Activated T-cell treated with anti-CD3 and anti-CD28 coated beads, Interleukin-2, amount 50 U/mL, for 4 hours (primary cell): ENCODE data around the gene SMYD5. TPM values are rescaled to one million over a fixed set of nuclear protein-coding genes. Genes with fewer than 3 reads are reported as not detected.
A peak's percentile ranks its signal among the peaks of the same experiment; 100 is the strongest.

ENCODE experiments used
- ATAC-seq, 2 donors: fragments of 200-7000 bp; cut with Tn5 transposase; one replicate each; pipeline ENCODE4 v1.10.0; 2021
- DNase-seq: peaks from one replicate; pipeline ENCODE4 v3.0.0-alpha.2; 2020
- H3K27me3 Mint-ChIP-seq: one replicate; pipeline ENCODE4 v1.8.0; 2021; ENCODE audit warnings: low read depth, mixed read lengths
- H3K36me3 Mint-ChIP-seq: one replicate; pipeline ENCODE4 v1.8.0; 2022; ENCODE audit warnings: mixed read lengths; ENCODE audit not compliant: insufficient read depth
- H3K4me1 Mint-ChIP-seq: one replicate; pipeline ENCODE4 v1.8.0; 2021; ENCODE audit warnings: low read depth, mixed read lengths
- H3K4me3 Mint-ChIP-seq: one replicate; pipeline ENCODE4 v1.8.0; 2021; ENCODE audit warnings: mild to moderate bottlenecking, moderate library complexity, mixed read lengths
- H3K9me3 Mint-ChIP-seq: one replicate; pipeline ENCODE4 v1.8.0; 2021; ENCODE audit warnings: mixed read lengths
- total RNA-seq, 3 donors: library from RNA; stranded (reverse); gene quantifications; one replicate each; pipeline ENCODE4 v1.2.1, GENCODE V29; 2021

The SMYD5 gene
- total RNA-seq, 3 donors from 2014 or later: 70.8 to 78.4 (median 74.4) TPM

GRCh38 chr2:73239776-73240175 is 25.7 kb downstream of the SMYD5 start:
- ATAC-seq: no peak
- H3K36me3 Mint-ChIP-seq: peaks cover 36% of the 10 kb centered on the region
- DNase-seq: no peak
- H3K27me3 Mint-ChIP-seq: no peaks in the 10 kb centered on the region
- no peaks in the 10 kb centered on the region for H3K9me3 Mint-ChIP-seq
- no peak overlapping the region for H3K4me3 Mint-ChIP-seq
- peaks cover 39% of the 10 kb centered on the region for H3K4me1 Mint-ChIP-seq

DNA sequence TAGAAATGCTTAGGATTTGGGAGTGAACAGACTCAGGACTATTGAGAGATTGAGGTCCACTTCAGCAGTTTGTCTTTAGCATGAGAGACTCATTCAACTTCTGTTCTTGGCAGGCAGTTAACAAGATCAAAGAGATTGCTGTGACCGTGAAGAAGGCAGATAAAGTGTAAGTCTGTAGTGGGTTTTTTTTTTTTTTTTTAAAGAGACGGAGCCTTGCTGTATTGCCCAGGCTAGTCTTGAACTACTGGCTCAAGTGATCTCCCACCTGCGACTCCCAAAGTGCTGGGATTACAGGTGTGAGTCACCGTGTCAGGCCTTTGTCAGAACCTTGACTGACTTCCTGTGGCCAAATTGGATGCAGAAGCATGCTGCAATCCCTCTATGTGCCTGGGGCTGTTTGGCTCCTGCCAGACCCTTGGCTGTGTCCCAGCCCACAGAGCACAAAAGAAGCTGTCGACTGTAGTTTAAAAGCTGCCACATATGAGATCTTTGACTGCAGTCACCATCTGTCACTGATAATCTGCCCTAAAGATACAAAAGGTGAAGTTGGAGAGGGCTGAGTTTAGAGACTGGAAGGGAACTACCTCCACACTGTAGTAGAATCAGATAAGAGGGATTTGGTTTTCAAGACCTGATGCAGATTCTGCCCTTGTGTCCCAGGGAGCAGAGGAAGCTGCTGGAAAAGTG is 30.0 kb downstream of the SMYD5 start:
- H3K4me3 Mint-ChIP-seq: no peak overlapping the region
- peaks cover 9% of the 10 kb centered on the region for H3K4me1 Mint-ChIP-seq
- DNase-seq (no peak), ATAC-seq (no peak)
- peaks cover 43% of the 10 kb centered on the region for H3K36me3 Mint-ChIP-seq
- H3K27me3 Mint-ChIP-seq: no peaks in the 10 kb centered on the region
- H3K9me3 Mint-ChIP-seq: no peaks in the 10 kb centered on the region

DNA sequence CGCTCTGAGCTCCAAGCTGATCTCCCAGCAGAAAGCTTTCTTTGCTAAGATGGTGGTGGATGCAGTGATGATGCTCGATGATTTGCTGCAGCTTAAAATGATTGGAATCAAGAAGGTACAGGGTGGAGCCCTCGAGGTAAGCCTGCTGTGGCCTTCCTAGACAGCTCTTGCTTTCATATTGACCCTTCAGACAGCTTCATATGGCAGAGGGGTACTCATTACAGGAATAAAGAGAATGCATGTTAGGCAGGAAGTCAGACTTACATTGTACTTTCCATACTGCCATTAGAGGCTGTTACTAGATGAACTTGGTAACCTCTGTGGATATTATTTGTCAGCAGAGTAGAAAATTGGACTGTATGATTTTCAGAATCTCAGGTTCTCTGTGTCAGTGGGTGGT is 30.5 kb downstream of the SMYD5 start:
- peaks cover 6% of the 10 kb centered on the region for H3K4me1 Mint-ChIP-seq
- peaks cover 45% of the 10 kb centered on the region for H3K36me3 Mint-ChIP-seq
- no peaks in the 10 kb centered on the region for H3K9me3 Mint-ChIP-seq
- DNase-seq (no peak), ATAC-seq (no peak)
- H3K27me3 Mint-ChIP-seq: no peaks in the 10 kb centered on the region
- no peak overlapping the region for H3K4me3 Mint-ChIP-seq

DNA sequence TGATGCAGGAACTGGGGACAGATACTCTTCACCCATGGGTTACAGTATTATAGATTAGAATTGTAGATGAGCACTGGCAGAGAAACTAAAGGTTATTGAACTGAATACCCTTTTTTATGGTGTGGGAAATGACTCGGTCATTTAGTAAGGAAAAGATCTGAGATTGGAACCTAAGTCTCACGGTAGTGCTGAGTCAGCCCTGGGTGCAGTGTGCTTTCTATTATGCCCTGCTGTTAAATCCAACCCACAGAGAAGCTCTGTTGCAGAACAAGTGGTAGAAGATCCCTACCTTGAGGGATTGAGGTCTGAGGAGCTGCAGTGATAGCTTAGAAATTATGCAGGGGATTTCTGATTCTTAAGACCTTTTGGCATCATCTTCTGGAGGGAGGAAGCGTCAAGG is 32.8 kb downstream of the SMYD5 start:
- Mint-ChIP-seq H3K36me3 (peaks cover 58% of the 10 kb centered on the region), H3K9me3 (no peaks in the 10 kb centered on the region), H3K4me1 (peaks cover 6% of the 10 kb centered on the region), H3K27me3 (no peaks in the 10 kb centered on the region), H3K4me3 (no peak overlapping the region)
- DNase-seq (no peak), ATAC-seq (no peak)

- DNase-seq (no peak), ATAC-seq (no peak)
- H3K27me3 Mint-ChIP-seq: no peaks in the 10 kb centered on the region
- H3K36me3 Mint-ChIP-seq: peaks cover 58% of the 10 kb centered on the region
- no peak overlapping the region for H3K4me3 Mint-ChIP-seq
- no peaks in the 10 kb centered on the region for H3K9me3 Mint-ChIP-seq
- H3K4me1 Mint-ChIP-seq: peaks cover 4% of the 10 kb centered on the region
Observed at GRCh38 chr2:73249636-73250035, 35.6 kb downstream of the SMYD5 start.

GRCh38 chr2:73250872-73251846 is 37.1 kb downstream of the SMYD5 start:
- no peak overlapping the region for H3K4me3 Mint-ChIP-seq
- H3K36me3 Mint-ChIP-seq: peaks cover 51% of the 10 kb centered on the region
- no peaks in the 10 kb centered on the region for H3K9me3 Mint-ChIP-seq
- no peaks in the 10 kb centered on the region for H3K27me3 Mint-ChIP-seq
- peaks cover 3% of the 10 kb centered on the region for H3K4me1 Mint-ChIP-seq
- no peak for ATAC-seq
- no peak for DNase-seq

DNA sequence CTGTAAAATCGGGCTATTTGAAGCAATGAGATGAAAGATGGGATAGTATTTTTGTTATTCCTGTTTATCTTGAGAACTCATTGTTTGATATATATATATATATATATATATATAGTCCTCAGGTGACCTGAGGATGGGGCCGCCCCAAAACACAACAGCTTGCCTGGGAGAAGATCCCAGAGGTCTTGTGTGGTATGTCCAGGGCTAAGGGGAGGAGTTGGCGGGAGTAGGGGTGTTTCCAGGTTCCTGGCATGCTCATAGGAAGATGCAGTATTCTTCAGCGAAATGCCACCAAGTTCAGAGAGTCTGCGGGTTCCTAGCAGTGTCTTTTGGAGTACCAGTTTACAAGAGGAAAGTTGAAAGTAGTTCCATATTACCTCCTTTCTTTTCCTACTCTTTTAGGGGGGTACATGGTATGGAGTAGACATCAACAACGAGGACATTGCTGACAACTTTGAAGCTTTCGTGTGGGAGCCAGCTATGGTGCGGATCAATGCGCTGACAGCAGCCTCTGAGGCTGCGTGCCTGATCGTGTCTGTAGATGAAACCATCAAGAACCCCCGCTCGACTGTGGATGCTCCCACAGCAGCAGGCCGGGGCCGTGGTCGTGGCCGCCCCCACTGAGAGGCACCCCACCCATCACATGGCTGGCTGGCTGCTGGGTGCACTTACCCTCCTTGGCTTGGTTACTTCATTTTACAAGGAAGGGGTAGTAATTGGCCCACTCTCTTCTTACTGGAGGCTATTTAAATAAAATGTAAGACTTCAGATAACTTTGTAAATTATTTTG is 38.4 kb downstream of the SMYD5 start:
- ATAC-seq (no peak), DNase-seq (no peak)
- Mint-ChIP-seq H3K4me3 (no peak overlapping the region), H3K9me3 (no peaks in the 10 kb centered on the region), H3K36me3 (peaks cover 39% of the 10 kb centered on the region), H3K27me3 (no peaks in the 10 kb centered on the region), H3K4me1 (no peaks in the 10 kb centered on the region)

DNA sequence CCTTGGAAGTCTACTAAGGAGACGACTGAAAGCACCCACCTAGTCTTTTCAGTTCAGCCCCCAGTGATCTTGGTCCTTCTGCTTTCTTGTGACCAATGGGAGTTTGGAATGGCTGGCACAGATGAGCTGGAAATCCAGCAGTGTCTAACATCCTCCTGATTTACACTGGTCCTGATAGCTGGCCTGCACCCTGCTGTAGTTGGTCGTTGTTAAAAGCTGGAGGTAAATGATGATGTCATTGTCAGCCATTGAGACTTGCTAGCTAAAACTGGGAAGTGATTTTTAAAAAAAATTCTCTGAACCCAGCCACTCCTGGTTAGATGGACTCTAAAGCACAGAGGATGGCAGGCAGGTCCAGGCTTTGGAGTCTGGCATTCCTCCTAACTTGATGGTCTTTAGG is 39.4 kb downstream of the SMYD5 start:
- H3K4me3 Mint-ChIP-seq: no peak overlapping the region
- no peaks in the 10 kb centered on the region for H3K9me3 Mint-ChIP-seq
- ATAC-seq (no peak), DNase-seq (no peak)
- no peaks in the 10 kb centered on the region for H3K27me3 Mint-ChIP-seq
- peaks cover 35% of the 10 kb centered on the region for H3K36me3 Mint-ChIP-seq
- peaks cover 5% of the 10 kb centered on the region for H3K4me1 Mint-ChIP-seq

GRCh38 chr2:73253901-73254300 is 39.9 kb downstream of the SMYD5 start:
- Mint-ChIP-seq H3K4me1 (peaks cover 5% of the 10 kb centered on the region), H3K36me3 (peaks cover 32% of the 10 kb centered on the region)

GRCh38 chr2:73254343-73255006 is 40.4 kb downstream of the SMYD5 start:
- no peak overlapping the region for H3K4me3 Mint-ChIP-seq
- H3K4me1 Mint-ChIP-seq: peaks cover 5% of the 10 kb centered on the region
- peak in 1 of 2 donors; percentile 3 for ATAC-seq
- peaks cover 30% of the 10 kb centered on the region for H3K36me3 Mint-ChIP-seq
- no peaks in the 10 kb centered on the region for H3K27me3 Mint-ChIP-seq
- no peak for DNase-seq
- H3K9me3 Mint-ChIP-seq: no peaks in the 10 kb centered on the region

More at GRCh38 chr2:73253901-73254300, 39.9 kb downstream of the SMYD5 start:
- DNase-seq (no peak), ATAC-seq (no peak)
- Mint-ChIP-seq H3K4me3 (no peak overlapping the region), H3K27me3 (no peaks in the 10 kb centered on the region), H3K9me3 (no peaks in the 10 kb centered on the region)

- Mint-ChIP-seq H3K4me3 (no peak overlapping the region), H3K9me3 (no peaks in the 10 kb centered on the region), H3K4me1 (peaks cover 5% of the 10 kb centered on the region), H3K36me3 (peaks cover 24% of the 10 kb centered on the region), H3K27me3 (no peaks in the 10 kb centered on the region)
- DNase-seq (no peak), ATAC-seq (peak in 1 of 2 donors; percentile 11)
Observed at GRCh38 chr2:73255007-73255644, 41.1 kb downstream of the SMYD5 start.

GRCh38 chr2:73255907-73256617 is 42.0 kb downstream of the SMYD5 start:
- no peak for ATAC-seq
- no peak for DNase-seq

DNA sequence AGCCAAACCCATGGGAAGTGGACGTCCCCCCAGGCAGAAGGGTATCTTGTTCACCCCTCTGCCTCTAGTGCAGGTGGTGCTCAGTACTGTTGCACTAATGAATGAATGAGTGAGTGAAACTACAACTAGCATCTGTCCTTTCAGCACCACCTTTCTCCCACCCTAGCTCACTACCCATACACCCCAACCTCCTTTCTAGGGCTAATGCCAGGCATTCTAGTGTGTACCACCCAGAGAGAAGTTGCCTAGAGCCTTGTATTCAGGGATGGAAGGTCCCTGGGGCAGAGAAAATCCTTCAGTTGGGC is 42.5 kb downstream of the SMYD5 start:
- peak in 1 of 2 donors; percentile 9 for ATAC-seq
- Mint-ChIP-seq H3K36me3 (peaks cover 16% of the 10 kb centered on the region), H3K4me1 (peaks cover 5% of the 10 kb centered on the region), H3K4me3 (no peak overlapping the region), H3K9me3 (no peaks in the 10 kb centered on the region), H3K27me3 (no peaks in the 10 kb centered on the region)
- no peak for DNase-seq

More at GRCh38 chr2:73255907-73256617, 42.0 kb downstream of the SMYD5 start:
- Mint-ChIP-seq H3K36me3 (peaks cover 15% of the 10 kb centered on the region), H3K4me3 (no peak overlapping the region), H3K9me3 (no peaks in the 10 kb centered on the region), H3K27me3 (no peaks in the 10 kb centered on the region), H3K4me1 (peaks cover 5% of the 10 kb centered on the region)
